NCI-H2029 (cell line): Measurements from ENCODE around the gene CD74.

Source experiments
- DNase-seq: peaks from one replicate; lab custom pipeline; 2025; lab: John Stamatoyannopoulos, UW

CD74 gene

DNA sequence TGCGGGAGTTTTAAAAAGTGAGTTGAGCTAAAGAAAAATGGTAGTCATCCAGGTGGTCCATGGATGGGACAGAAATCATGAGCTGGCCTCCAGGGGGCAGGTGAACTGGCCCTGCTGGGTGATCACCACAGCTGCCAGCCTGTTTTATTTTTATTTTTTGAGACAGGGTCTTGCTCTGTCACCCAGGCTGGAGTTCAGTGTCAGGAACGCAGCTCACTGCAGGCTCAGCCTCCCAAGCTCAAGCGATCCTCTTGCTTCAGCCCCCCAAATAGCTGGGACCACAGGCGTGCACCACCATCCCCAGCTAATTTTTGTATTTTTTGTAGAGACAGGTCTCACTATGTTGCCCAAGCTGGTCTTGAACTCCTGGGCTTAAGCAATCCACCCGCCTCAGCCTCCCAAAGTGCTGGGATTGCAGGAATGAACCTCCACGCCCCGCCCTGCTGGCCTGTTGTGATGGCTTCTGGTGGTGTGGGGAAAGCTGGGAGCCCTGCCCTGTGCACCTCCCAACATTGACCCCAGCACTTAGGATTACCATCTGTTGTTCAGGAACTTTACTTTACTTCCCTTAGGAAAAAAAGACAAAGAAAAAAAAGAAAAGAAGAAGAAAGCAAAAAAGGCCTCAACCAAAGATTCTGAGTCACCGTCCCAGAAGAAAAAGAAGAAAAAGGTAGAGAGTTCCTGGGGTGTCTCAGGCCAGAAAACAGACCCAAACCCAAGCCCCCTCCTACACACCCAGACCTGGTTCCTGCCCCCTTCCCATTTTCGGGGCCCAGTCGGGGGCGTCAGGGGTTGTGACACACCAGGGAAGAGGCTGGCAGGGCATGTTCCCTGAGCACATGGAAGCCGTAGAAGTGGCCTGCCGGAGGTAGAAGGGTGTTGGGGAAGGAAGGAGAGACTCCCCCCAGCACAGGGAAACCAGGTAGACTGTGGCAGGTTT lies 14.7 kb downstream of the CD74 start:
- DNase-seq, result no peak

DNA sequence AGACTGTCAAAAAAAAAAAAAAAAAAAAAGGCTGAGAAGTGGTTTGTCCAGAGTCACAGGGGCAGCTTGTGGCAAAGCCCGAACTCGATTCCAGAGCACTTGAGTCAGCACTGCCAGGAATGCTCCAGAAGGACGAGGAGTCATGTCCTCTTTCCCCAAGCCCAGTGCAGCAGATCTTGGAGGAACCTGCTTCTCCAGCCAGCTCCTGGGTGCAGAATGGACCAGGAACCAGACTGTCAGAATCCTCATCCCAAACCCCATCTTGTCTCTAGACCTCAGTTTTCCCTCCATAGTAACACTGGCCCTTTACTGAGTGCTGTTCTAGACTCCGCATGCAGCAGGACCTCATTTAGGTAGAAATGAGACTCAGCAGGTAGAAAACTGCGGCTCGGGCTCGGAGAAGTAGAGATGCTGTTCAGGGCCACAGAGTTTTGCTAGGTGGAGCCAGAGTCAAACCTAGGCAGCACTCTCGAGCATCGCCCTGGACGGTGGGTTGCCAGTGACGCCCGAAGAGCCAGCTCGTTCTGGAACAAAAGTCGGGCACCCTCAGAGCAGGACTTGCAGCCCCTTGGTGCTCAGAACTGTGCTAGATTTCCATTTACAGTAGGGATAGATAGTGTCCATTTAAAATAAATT lies 15.4 kb downstream of the CD74 start:
- DNase-seq, result no peak

DNA sequence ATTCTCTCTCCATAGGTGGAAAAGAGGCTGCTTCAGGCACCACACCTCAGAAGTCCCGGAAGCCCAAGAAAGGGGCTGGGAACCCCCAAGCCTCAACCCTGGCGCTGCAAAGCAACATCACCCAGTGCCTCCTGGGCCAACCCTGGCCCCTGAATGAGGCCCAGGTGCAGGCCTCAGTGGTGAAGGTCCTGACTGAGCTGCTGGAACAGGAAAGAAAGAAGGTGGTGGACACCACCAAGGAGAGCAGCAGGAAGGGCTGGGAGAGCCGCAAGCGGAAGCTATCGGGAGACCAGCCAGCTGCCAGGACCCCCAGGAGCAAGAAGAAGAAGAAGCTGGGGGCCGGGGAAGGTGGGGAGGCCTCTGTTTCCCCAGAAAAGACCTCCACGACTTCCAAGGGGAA lies 16.4 kb downstream of the CD74 start:
- no peak for DNase-seq

DNA sequence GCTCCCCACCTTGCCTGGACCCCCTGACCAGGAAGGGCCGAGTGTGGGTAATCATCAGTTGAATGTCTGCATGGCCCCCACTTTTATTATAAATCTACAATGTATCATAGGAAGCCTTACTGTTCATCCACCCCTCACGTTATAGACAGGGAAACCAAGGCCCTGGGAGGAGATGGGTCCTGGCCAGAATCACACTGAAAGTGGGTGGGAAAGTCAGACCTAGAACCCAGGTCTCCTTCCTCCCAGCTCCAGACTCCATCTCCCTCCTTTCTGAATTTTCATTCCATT lies 17.1 kb downstream of the CD74 start:
- DNase-seq, result no peak

- DNase-seq, result no peak
Observed at GRCh38 chr5:150394912-150395687, 17.6 kb downstream of the CD74 start.

DNA sequence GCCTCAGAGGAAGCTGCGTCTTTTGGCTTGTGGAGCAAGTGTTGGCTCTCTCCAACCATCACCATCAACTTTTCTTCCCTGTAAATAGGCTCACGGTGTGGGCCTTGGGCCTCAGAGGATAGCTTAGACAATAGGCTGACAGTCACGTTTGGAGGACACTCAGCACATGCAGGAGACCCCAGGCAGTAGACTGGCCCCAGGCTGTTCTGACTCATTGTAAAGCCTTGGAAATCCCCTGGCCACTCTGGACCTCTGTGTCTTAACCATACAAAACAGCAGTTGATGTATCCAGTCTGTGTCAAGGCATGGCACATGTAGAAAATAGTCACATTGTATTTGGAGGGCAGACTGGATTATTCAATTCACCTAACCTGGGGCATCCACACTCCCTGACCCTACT lies 18.6 kb downstream of the CD74 start:
- no peak for DNase-seq

- DNase-seq, result no peak
Observed at GRCh38 chr5:150393096-150393645, 19.5 kb downstream of the CD74 start.

DNA sequence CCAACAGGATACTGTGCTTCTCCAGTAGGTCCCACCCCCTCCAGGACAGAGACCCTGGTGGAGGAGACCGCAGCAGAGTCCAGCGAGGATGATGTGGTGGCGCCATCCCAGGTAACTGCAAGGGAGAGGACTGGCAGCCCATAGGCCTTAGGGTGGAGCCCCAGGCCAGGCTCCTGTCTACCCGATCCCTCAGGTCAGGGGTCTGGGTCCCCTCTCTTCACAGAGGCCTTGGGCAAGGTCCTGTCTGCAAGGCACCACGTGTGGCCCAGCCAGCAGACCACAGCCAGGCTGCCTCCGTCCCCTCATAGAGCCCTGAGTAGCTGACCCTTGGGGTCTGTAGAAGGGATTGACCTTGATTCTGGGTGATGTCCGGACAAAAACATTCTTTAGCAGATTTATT lies 20.0 kb downstream of the CD74 start:
- DNase-seq, result no peak

DNA sequence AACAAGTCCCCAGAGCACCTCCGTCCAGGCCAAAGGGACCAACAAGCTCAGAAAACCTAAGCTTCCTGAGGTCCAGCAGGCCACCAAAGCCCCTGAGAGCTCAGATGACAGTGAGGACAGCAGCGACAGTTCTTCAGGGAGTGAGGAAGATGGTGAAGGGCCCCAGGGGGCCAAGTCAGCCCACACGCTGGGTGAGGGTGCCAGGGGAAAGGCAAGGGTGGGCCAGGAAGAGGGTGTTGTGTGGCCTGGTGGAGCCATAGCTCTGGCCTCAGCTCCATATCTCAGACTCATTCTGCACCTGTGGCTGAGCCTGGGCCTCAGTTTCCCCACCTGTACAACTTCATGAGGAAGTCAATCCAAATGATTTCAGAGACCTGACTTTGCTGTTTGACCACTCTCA lies 20.7 kb downstream of the CD74 start:
- no peak for DNase-seq

DNA sequence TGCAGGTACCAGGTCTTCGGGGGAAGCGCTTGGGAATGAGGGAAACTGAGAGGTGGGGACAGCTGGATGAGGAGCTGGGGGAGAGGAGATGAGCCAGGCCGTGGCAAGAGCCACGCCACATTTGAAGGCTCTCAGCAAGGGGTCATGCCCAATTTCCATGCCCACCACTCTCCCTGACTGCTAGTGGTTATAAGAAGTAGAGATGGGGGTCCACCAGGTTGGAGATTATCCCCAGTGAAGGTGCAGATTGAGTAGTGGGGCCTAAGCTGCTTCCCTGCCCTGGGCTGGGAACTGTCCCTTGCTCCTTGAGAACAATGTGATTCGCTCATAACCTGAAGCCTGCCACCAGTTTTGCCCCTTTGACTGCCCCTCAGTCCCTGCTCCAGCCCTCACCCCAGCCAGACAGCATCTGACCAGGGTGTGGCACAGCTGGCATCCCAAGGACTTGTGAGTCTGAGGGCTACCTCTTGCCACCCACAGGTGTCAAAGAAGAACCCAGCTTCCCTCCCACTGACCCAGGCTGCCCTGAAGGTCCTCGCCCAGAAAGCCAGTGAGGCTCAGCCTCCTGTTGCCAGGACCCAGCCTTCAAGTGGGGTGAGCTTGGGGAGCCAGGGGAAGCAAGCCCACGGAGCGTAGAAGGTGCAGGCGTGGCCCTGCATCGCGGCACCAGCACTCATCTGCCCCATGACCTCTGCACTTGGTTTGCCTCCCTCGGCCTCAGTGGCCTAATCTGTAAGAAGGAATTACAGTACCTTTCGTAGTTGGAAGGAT lies 21.5 kb downstream of the CD74 start:
- no peak for DNase-seq

- no peak for DNase-seq
Observed at GRCh38 chr5:150389531-150390266, 23.0 kb downstream of the CD74 start.

- no peak for DNase-seq
Observed at GRCh38 chr5:150386024-150386855, 26.5 kb downstream of the CD74 start.

DNA sequence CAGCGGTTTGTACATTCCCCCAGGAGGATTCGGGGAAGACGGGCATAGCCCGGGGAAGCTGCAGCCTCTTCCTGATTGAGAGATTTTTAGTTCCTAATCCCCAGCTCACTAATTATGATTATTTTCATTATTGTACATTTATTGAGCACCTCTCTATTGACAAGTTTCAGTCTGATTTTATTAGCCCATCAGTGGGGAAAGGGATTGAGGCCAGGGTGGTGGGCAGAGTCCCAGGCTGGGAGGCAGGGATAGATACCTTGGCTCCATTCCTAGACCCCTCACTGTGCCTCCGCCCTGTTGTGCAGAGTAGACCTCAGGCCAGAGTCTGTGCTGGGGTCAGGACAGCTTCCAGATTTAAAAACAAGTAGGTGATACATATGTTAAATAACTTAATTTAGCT lies 28.0 kb downstream of the CD74 start:
- no peak for DNase-seq

GRCh38 chr5:150377964-150378694 lies 34.6 kb downstream of the CD74 start:
- no peak for DNase-seq

DNA sequence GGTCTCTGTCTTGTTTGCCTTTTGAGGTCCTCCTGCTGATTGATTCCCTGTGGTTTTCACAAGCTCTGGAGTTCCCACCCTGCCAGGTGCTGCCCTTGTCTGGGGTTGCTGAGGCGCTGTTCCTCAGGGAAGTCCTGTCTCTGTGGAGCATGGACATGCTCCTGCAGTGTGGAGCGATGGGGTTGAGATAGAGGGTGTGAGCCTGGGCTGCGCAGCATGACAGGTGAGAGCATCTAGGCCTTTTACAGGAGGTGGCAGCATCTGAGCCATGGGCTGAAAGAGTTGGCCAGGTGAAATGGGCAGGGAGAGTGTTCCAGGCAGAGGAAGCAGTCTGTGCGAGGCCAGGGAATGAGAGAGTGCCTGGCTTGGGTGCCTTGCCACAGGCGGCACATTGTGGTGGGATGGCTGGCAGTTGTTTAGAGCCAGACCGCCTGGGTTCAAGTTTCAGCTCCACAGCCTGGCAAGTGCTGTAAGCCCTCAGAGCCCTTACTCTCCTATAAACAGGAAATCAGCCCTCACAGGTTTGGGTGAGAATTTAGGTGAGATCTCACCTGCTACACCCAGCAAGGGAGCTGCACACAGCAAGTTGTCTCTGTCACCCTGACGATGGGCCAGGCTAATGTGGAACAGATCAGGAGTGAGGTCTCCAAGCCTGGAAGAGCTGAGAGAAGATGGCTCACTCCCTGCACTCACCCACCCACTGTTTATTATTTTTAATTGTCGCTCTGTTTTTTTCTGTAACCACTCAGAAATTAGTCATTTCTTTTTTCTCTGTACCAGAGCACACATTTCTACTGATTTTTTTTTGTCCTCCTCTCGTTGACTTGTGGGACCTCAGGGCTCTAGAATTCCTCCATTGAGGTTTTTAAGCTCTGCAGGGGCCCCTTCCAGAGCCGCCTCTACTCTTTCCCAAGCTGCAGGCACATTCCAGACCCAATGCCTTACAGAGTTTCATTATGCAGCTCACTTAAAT lies 35.6 kb downstream of the CD74 start:
- DNase-seq, result no peak

DNA sequence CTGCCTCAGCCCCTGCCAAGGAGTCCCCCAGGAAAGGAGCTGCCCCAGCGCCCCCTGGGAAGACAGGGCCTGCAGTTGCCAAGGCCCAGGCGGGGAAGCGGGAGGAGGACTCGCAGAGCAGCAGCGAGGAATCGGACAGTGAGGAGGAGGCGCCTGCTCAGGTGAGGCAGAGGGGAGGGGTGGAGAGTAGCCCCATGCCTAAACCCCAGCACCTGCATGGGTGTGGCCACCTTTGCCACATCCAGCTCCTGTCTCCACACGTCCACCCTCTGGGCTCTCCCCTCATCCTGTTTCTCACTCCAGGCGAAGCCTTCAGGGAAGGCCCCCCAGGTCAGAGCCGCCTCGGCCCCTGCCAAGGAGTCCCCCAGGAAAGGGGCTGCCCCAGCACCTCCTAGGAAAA lies 38.1 kb downstream of the CD74 start:
- no peak for DNase-seq

DNA sequence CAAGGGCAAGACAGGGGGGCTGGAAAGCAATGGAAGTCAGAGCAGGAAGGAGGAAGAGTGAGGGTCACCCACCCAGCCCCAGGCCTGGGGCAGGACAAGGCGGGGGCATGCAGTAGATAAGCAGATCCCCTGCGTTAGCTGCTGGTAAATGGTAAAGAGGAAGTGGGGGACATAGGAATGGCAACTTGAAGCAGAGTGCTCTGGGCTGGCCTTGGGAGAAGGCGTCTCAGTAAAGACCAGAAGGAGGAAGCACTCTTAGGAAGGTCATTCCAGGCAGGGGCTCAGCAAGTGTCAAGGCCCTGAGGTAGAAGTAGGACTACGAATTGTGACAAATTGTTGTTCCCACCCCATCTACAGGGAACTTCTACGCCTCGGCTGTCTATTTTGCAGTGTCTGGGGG lies 40.1 kb downstream of the CD74 start:
- no peak for DNase-seq

DNA sequence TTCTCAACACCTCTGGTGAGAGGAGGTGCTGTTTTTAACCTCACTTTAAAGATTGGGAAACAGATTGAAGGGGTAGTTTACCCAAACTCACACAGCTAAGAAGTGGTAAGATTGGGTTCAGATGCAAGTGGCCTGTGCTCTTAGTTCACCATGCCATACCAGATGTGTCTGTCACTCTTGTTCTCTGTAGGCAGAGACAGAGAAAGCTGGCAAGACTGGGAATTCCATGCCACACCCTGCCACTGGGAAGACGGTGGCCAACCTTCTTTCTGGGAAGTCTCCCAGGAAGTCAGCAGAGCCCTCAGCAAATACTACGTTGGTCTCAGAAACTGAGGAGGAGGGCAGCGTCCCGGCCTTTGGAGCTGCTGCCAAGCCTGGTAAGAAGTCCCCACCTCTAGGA lies 44.2 kb downstream of the CD74 start:
- no peak for DNase-seq
